ENCODE data around the gene BCL7A. TPM values are rescaled to one million over a fixed set of nuclear protein-coding genes. Genes with fewer than 3 reads are reported as not detected.

BCL7A gene
- total and polyA plus RNA-seq, 10 of the 15 experiments (the other 5 are each of a cell fraction or from before 2014, with no cell fraction given) = 0.37 to 17.2 (median 11.7) TPM

GRCh38 chr12:122097927-122098756 lies 76.5 kb downstream of the BCL7A start (continued):
- TF ChIP-seq, protein P1, sequence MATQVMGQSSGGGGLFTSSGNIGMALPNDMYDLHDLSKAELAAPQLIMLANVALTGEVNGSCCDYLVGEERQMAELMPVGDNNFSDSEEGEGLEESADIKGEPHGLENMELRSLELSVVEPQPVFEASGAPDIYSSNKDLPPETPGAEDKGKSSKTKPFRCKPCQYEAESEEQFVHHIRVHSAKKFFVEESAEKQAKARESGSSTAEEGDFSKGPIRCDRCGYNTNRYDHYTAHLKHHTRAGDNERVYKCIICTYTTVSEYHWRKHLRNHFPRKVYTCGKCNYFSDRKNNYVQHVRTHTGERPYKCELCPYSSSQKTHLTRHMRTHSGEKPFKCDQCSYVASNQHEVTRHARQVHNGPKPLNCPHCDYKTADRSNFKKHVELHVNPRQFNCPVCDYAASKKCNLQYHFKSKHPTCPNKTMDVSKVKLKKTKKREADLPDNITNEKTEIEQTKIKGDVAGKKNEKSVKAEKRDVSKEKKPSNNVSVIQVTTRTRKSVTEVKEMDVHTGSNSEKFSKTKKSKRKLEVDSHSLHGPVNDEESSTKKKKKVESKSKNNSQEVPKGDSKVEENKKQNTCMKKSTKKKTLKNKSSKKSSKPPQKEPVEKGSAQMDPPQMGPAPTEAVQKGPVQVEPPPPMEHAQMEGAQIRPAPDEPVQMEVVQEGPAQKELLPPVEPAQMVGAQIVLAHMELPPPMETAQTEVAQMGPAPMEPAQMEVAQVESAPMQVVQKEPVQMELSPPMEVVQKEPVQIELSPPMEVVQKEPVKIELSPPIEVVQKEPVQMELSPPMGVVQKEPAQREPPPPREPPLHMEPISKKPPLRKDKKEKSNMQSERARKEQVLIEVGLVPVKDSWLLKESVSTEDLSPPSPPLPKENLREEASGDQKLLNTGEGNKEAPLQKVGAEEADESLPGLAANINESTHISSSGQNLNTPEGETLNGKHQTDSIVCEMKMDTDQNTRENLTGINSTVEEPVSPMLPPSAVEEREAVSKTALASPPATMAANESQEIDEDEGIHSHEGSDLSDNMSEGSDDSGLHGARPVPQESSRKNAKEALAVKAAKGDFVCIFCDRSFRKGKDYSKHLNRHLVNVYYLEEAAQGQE (IDR thresholded peaks at IDR 0.05; ENCODE audit: low read depth, low read length) = no peak
- no peak for TF ChIP-seq EED (IDR thresholded peaks at IDR 0.05; ENCODE audit: low read depth)
- no peak for TF ChIP-seq PML (IDR thresholded peaks at IDR 0.05; ENCODE audit: low read length)
- TF ChIP-seq, protein P2, sequence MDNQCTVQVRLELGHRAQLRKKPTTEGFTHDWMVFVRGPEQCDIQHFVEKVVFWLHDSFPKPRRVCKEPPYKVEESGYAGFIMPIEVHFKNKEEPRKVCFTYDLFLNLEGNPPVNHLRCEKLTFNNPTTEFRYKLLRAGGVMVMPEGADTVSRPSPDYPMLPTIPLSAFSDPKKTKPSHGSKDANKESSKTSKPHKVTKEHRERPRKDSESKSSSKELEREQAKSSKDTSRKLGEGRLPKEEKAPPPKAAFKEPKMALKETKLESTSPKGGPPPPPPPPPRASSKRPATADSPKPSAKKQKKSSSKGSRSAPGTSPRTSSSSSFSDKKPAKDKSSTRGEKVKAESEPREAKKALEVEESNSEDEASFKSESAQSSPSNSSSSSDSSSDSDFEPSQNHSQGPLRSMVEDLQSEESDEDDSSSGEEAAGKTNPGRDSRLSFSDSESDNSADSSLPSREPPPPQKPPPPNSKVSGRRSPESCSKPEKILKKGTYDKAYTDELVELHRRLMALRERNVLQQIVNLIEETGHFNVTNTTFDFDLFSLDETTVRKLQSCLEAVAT (IDR thresholded peaks at IDR 0.05) = no peak

DNA sequence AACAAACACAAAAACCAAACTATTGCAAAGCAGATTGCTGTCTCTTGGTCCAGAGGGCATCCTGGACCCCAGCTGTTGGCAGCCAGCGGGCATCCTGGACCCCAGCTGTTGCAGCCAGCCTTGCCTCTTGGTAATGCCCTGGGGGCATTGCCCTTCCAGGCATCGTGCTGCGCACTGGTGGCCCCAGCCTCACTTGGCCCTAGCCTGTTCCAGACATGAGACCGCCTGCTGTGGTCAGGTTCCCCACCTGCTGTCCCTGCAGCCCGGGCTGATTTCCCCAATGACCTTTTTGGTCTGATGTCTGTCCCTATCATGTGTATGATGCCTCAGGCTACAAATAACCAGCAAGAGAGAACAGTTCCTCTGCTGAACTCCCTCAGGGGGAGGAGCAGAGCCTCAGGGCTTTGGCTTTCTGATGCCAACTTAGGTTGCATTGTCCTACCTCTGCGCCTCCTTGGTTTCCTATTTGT lies 77.6 kb downstream of the BCL7A start:
- no peak; the same call in 2 of the 3 replicates for ATAC-seq
- POLR2A ChIA-PET = no interaction called here
- Histone ChIP-seq H2AFZ (ENCODE audit: control insufficient read depth, low read depth, low read length) (no peak overlapping the region), H3K27ac (ENCODE audit: control insufficient read depth, insufficient read depth) (no peak overlapping the region), H3K9ac (ENCODE audit: control insufficient read depth, insufficient read depth, low read length) (no peak overlapping the region), H3K79me2 (ENCODE audit: control insufficient read depth, insufficient read depth, low read length) (no peaks in the 10 kb centered on the region; the same call in 1 of the 2 replicates), H3K36me3 (ENCODE audit: control insufficient read depth in 2 of 2, insufficient read depth in 2 of 2, low read length in 1 of 2) (no peaks in the 10 kb centered on the region; a peak in 1 of 4 replicates), H3K4me2 (ENCODE audit: control insufficient read depth, insufficient read depth) (no peak overlapping the region), H4K20me1 (ENCODE audit: control insufficient read depth, insufficient read depth) (no peaks in the 10 kb centered on the region), H3K4me1 (ENCODE audit: control insufficient read depth, insufficient read depth, low read length) (peaks cover 8% of the 10 kb centered on the region), H3K4me3 (no peak overlapping the region), H3K9me3 (replicated peaks; ENCODE audit: control insufficient read depth, insufficient read depth, low read length) (no peaks in the 10 kb centered on the region), H3K27me3 (replicated peaks in 1 of 2; ENCODE audit: control insufficient read depth in 2 of 2, insufficient read depth in 2 of 2, low read length in 1 of 2) (no peaks in the 10 kb centered on the region)
- FAIRE-seq = no peak
- 58% methylated on average over 6 of the region's 6 CpGs for WGBS (ENCODE audit: insufficient coverage, insufficient replicate concordance, low lambda C conversion rate, missing lambda C conversion rate)
- RAD21 ChIA-PET (ENCODE audit: unreplicated experiment) = interaction anchor here (1.2 kb wide), 1 partner anchor 17 kb away, joined by 3 read pairs; no protein-coding TSS in a partner anchor
- no TSS peak for BruUV-seq (replicated peaks)
- intact Hi-C loops (cut with micrococcal nuclease; ENCODE audit: unreplicated experiment) (no loop called here), in situ Hi-C loops (cut with MboI) (no loop called here)
- no peak for DNase-seq (ENCODE audit: low read depth, low spot score)
- SMC1A ChIA-PET (ENCODE audit: uncharacterized antibody, unreplicated experiment) = no interaction called here
- CTCF ChIA-PET = interaction anchor here (0.7 to 1.5 kb wide), 3 partner anchors 19 to 48 kb away, joined by 3 to 5 read pairs (median 4); no protein-coding TSS in a partner anchor
- TF ChIP-seq HDAC2 (IDR thresholded peaks at IDR 0.05) (no peak), NFXL1 (IDR thresholded peaks at IDR 0.05; ENCODE audit: borderline replicate concordance) (no peak), MTA3 (IDR thresholded peaks at IDR 0.05; ENCODE audit: borderline replicate concordance, low read length) (no peak), FOXM1 (IDR thresholded peaks at IDR 0.05; ENCODE audit: low read depth, low read length) (no peak), BCL11A (IDR thresholded peaks at IDR 0.05; ENCODE audit: low read depth, low read length) (no peak), SIX5 (IDR thresholded peaks at IDR 0.05; ENCODE audit: low read depth, low read length, severe bottlenecking) (no peak), BHLHE40 (IDR thresholded peaks at IDR 0.05; ENCODE audit: borderline replicate concordance in 1 of 2, low read depth in 2 of 2, low read length in 1 of 2) (no peak), CEBPB (IDR thresholded peaks at IDR 0.05; ENCODE audit: borderline replicate concordance in 1 of 2, low read depth in 2 of 2, low read length in 2 of 2) (no peak), TBL1XR1 (IDR thresholded peaks at IDR 0.05; ENCODE audit: low read depth, low read length) (no peak), HDAC6 (IDR thresholded peaks at IDR 0.05; ENCODE audit: unreplicated experiment) (no peak), SRF (IDR thresholded peaks at IDR 0.05; ENCODE audit: low read depth in 2 of 2, low read length in 2 of 2) (no peak)
- TF ChIP-seq, protein P3, sequence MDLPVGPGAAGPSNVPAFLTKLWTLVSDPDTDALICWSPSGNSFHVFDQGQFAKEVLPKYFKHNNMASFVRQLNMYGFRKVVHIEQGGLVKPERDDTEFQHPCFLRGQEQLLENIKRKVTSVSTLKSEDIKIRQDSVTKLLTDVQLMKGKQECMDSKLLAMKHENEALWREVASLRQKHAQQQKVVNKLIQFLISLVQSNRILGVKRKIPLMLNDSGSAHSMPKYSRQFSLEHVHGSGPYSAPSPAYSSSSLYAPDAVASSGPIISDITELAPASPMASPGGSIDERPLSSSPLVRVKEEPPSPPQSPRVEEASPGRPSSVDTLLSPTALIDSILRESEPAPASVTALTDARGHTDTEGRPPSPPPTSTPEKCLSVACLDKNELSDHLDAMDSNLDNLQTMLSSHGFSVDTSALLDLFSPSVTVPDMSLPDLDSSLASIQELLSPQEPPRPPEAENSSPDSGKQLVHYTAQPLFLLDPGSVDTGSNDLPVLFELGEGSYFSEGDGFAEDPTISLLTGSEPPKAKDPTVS (IDR thresholded peaks at IDR 0.05; ENCODE audit: low read depth, low read length) = no peak

Measured in GM12878 (cell line).